Measurements from ENCODE around the gene NRXN3. TPM values are rescaled to one million over a fixed set of nuclear protein-coding genes. Genes with fewer than 3 reads are reported as not detected.

NRXN3 gene
- total and polyA plus RNA-seq, 2 experiments from 2014 or later = 1.0 to 1.8 TPM

- TF ChIP-seq ZNF462 (CRISPR knock-in tag; IDR thresholded peaks at IDR 0.05) (no peak), JUNB (IDR thresholded peaks at IDR 0.05; ENCODE audit: unreplicated experiment) (no peak), POLR2AphosphoS5 (IDR thresholded peaks at IDR 0.05; ENCODE audit: low read depth) (no peak)
- TF ChIP-seq, protein P1, sequence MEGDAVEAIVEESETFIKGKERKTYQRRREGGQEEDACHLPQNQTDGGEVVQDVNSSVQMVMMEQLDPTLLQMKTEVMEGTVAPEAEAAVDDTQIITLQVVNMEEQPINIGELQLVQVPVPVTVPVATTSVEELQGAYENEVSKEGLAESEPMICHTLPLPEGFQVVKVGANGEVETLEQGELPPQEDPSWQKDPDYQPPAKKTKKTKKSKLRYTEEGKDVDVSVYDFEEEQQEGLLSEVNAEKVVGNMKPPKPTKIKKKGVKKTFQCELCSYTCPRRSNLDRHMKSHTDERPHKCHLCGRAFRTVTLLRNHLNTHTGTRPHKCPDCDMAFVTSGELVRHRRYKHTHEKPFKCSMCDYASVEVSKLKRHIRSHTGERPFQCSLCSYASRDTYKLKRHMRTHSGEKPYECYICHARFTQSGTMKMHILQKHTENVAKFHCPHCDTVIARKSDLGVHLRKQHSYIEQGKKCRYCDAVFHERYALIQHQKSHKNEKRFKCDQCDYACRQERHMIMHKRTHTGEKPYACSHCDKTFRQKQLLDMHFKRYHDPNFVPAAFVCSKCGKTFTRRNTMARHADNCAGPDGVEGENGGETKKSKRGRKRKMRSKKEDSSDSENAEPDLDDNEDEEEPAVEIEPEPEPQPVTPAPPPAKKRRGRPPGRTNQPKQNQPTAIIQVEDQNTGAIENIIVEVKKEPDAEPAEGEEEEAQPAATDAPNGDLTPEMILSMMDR (conservative IDR thresholded peaks at IDR 0.05; ENCODE audit: low read depth in 2 of 2) = no peak
Measured at GRCh38 chr14:78484028-78484427, 313.9 kb downstream of the NRXN3 start (continued).

GRCh38 chr14:78486081-78486480 lies 315.9 kb downstream of the NRXN3 start:
- peak overlapping the region; percentile 70; the same call in 1 of the 2 replicates for H3K27ac Mint-ChIP-seq
- DNase-seq (ENCODE audit: low spot score) (peak; percentile 51), ATAC-seq (peak; percentile 80)
- Histone ChIP-seq H3K9me2 (ENCODE audit: insufficient read depth) (no peaks in the 10 kb centered on the region), H3K4me2 (no peak overlapping the region), H3K4me1 (ENCODE audit: insufficient read depth) (peaks cover 4% of the 10 kb centered on the region; the same call in 1 of the 2 replicates), H2AFZ (no peak overlapping the region), H3K27me3 (ENCODE audit: insufficient read depth) (no peaks in the 10 kb centered on the region), H4K20me1 (replicated peaks; ENCODE audit: insufficient read depth) (no peaks in the 10 kb centered on the region), H3K4me3 (no peak overlapping the region), H3K79me2 (replicated peaks; ENCODE audit: insufficient read depth) (no peaks in the 10 kb centered on the region), H3F3A (replicated peaks; ENCODE audit: low read depth) (no peaks in the 10 kb centered on the region), H3K27ac (ENCODE audit: low read depth) (no peak overlapping the region), H3K36me3 (ENCODE audit: insufficient read depth) (no peaks in the 10 kb centered on the region)
- H3K4me1 Mint-ChIP-seq = peaks cover 34% of the 10 kb centered on the region
- peak; percentile 34; the same call in 1 of the 2 replicates for TF ChIP-seq ZNF462 (CRISPR knock-in tag; IDR thresholded peaks at IDR 0.05)
- TF ChIP-seq, protein P2, sequence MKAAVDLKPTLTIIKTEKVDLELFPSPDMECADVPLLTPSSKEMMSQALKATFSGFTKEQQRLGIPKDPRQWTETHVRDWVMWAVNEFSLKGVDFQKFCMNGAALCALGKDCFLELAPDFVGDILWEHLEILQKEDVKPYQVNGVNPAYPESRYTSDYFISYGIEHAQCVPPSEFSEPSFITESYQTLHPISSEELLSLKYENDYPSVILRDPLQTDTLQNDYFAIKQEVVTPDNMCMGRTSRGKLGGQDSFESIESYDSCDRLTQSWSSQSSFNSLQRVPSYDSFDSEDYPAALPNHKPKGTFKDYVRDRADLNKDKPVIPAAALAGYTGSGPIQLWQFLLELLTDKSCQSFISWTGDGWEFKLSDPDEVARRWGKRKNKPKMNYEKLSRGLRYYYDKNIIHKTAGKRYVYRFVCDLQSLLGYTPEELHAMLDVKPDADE (IDR thresholded peaks at IDR 0.05) = no peak
- H3K36me3 Mint-ChIP-seq (ENCODE audit: low read depth) = no peaks in the 10 kb centered on the region
- H3K9me3 Mint-ChIP-seq = no peaks in the 10 kb centered on the region
- no peak overlapping the region for H3K4me3 Mint-ChIP-seq
- H3K27me3 Mint-ChIP-seq (ENCODE audit: insufficient read depth, low read depth, poor library complexity) = peaks cover 3% of the 10 kb centered on the region

Measured in GM23338 (cell line).